ENCODE results near the gene MPP3. TPM values are rescaled to one million over a fixed set of nuclear protein-coding genes. Genes with fewer than 3 reads are reported as not detected.
A peak's percentile ranks its signal among the peaks of the same experiment; 100 is the strongest.

MPP3 gene
- total RNA-seq, 1 experiment from 2014 or later = 34.3 TPM

- H3F3A ChIP-seq (ENCODE audit: low read length, unreplicated experiment) = peaks cover 2% of the 10 kb centered on the region
- H3K79me2 ChIP-seq (ENCODE audit: low read length) = peaks cover 16% of the 10 kb centered on the region
- no peak overlapping the region for H3K4me2 ChIP-seq (ENCODE audit: low read length)
- H3K27ac ChIP-seq (ENCODE audit: low read length) = no peak overlapping the region
- peaks cover 26% of the 10 kb centered on the region for H3K4me1 ChIP-seq (ENCODE audit: insufficient read depth, low read length)
- no peaks in the 10 kb centered on the region for H3K27me3 ChIP-seq (ENCODE audit: low read length)
- no peaks in the 10 kb centered on the region for H4K20me1 ChIP-seq (ENCODE audit: low read length)
- peak; percentile 22 for DNase-seq
- no peak for ATAC-seq
- ChIA-PET CTCF (no interaction called here), POLR2A (ENCODE audit: unreplicated experiment) (no interaction called here)
- BruUV-seq (replicated peaks) = no TSS peak
- H3K9ac ChIP-seq (ENCODE audit: low read length) = no peak overlapping the region
- peaks cover 18% of the 10 kb centered on the region for H3K36me3 ChIP-seq (ENCODE audit: low read depth, low read length)
- H2AFZ ChIP-seq (ENCODE audit: low read length) = no peak overlapping the region
- H3K9me2 ChIP-seq (replicated peaks; ENCODE audit: low read length) = no peaks in the 10 kb centered on the region
- TF ChIP-seq EZH2phosphoT487 (IDR thresholded peaks at IDR 0.05; ENCODE audit: borderline replicate concordance, low read length) (no peak), EZH2 (IDR thresholded peaks at IDR 0.05; ENCODE audit: low read length, unreplicated experiment) (no peak)
- TF ChIP-seq, protein P1, sequence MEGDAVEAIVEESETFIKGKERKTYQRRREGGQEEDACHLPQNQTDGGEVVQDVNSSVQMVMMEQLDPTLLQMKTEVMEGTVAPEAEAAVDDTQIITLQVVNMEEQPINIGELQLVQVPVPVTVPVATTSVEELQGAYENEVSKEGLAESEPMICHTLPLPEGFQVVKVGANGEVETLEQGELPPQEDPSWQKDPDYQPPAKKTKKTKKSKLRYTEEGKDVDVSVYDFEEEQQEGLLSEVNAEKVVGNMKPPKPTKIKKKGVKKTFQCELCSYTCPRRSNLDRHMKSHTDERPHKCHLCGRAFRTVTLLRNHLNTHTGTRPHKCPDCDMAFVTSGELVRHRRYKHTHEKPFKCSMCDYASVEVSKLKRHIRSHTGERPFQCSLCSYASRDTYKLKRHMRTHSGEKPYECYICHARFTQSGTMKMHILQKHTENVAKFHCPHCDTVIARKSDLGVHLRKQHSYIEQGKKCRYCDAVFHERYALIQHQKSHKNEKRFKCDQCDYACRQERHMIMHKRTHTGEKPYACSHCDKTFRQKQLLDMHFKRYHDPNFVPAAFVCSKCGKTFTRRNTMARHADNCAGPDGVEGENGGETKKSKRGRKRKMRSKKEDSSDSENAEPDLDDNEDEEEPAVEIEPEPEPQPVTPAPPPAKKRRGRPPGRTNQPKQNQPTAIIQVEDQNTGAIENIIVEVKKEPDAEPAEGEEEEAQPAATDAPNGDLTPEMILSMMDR (conservative IDR thresholded peaks at IDR 0.05; ENCODE audit: low read depth, low read length) = no peak
- intact Hi-C loops (cut with micrococcal nuclease) = no loop called here
- no peaks in the 10 kb centered on the region for H3K9me3 ChIP-seq (ENCODE audit: low read length)
- H3K4me3 ChIP-seq (ENCODE audit: low read length) = no peak overlapping the region
Measured at GRCh38 chr17:43834106-43834505, 1.2 kb upstream of the MPP3 start.

DNA sequence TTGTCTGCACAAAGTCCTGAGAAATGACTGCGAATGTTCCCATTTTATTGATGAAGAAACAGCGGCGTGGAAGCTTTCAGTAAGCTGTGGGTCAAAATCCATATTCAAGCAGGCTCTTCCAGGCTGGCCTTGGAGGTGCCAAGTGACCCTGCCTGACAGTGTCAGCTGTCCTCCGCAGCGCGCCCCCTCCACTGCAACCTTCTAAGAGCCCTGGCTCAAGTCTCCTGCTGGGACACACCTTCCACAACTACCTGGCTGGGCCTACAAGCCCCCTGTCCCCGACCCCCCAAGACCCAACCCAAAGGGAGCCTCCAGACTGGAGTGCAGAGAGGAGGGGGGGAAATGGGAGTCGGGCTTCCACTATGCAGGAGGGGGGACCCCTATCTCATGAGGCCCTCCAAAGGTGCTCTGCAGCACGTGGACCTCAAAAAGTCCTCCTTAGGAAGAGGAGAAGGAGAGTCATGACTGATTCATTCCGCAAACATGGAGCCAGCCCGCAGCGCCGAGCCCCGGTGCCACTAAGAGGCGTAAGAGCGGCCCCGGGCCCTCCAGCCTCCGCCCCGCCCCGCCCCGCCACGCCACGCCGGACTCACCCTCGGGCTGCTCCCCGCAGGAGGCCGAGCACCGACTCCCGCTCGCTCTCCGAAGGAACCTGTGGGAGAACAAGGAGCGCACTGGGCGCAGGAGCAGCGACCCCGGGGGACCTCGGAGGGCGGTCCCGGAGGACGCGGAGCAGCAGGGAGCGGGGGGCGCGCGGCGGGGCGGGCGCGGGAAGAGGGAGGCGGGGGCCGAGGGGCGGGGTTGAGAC is 574 bp downstream of the MPP3 start:
- H3K27me3 ChIP-seq (ENCODE audit: low read length) = no peaks in the 10 kb centered on the region
- peaks cover 25% of the 10 kb centered on the region for H3K4me1 ChIP-seq (ENCODE audit: insufficient read depth, low read length)
- H3K9me3 ChIP-seq (ENCODE audit: low read length) = no peaks in the 10 kb centered on the region
- H3K36me3 ChIP-seq (ENCODE audit: low read depth, low read length) = peaks cover 20% of the 10 kb centered on the region
- TF ChIP-seq EZH2 (IDR thresholded peaks at IDR 0.05; ENCODE audit: low read length, unreplicated experiment) (no peak), EZH2phosphoT487 (IDR thresholded peaks at IDR 0.05; ENCODE audit: borderline replicate concordance, low read length) (peak; percentile 22; the same call in 1 of the 2 replicates)
- ChIA-PET POLR2A (ENCODE audit: unreplicated experiment) (interaction anchor here (0.6 kb wide), 1 partner anchor 314 kb away, joined by 3 read pairs; no protein-coding TSS in a partner anchor), CTCF (no interaction called here)
- H4K20me1 ChIP-seq (ENCODE audit: low read length) = no peaks in the 10 kb centered on the region
- H3K9me2 ChIP-seq (replicated peaks; ENCODE audit: low read length) = no peaks in the 10 kb centered on the region
- ATAC-seq (peak; percentile 88), DNase-seq (peak; percentile 90)
- peak overlapping the region; percentile 80 for H3K9ac ChIP-seq (ENCODE audit: low read length)
- peak overlapping the region; percentile 50 for H3K27ac ChIP-seq (ENCODE audit: low read length)
- H3K4me3 ChIP-seq (ENCODE audit: low read length) = peak overlapping the region; percentile 80
- H3F3A ChIP-seq (ENCODE audit: low read length, unreplicated experiment) = no peaks in the 10 kb centered on the region
- peak overlapping the region; percentile 79 for H2AFZ ChIP-seq (ENCODE audit: low read length)
- intact Hi-C loops (cut with micrococcal nuclease) = no loop called here
- H3K4me2 ChIP-seq (ENCODE audit: low read length) = peak overlapping the region; percentile 83
- peaks cover 16% of the 10 kb centered on the region for H3K79me2 ChIP-seq (ENCODE audit: low read length)
- TSS peak; percentile 57 for BruUV-seq (replicated peaks)

DNA sequence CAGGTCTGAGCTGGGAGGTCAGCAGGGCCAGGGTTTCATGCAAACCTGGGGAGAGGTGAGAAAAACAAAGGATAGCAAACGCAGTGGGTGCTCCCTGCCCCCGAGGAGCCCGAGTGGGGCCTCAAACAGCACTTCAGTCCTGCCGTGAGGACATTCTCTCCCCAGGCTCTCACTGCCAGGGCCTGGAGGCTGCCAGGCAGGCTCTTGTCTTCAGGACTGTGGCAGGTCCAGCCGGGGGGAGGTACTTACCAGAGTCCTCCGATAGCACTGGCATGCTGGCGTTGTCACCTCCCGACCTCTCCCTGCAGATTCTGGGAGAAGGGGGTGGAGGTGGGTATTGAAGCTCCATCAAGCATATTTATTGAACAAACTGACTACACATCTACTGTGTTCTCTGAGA is 1.3 kb downstream of the MPP3 start:
- Histone ChIP-seq H3K9me3 (ENCODE audit: low read length) (no peaks in the 10 kb centered on the region), H3K27me3 (ENCODE audit: low read length) (no peaks in the 10 kb centered on the region), H3K4me2 (ENCODE audit: low read length) (peak overlapping the region; percentile 83), H3K9ac (ENCODE audit: low read length) (peak overlapping the region; percentile 80), H2AFZ (ENCODE audit: low read length) (no peak overlapping the region), H3K4me1 (ENCODE audit: insufficient read depth, low read length) (peaks cover 25% of the 10 kb centered on the region), H3F3A (ENCODE audit: low read length, unreplicated experiment) (no peaks in the 10 kb centered on the region), H3K27ac (ENCODE audit: low read length) (no peak overlapping the region), H3K9me2 (replicated peaks; ENCODE audit: low read length) (no peaks in the 10 kb centered on the region), H3K79me2 (ENCODE audit: low read length) (peaks cover 16% of the 10 kb centered on the region), H4K20me1 (ENCODE audit: low read length) (no peaks in the 10 kb centered on the region), H3K4me3 (ENCODE audit: low read length) (peak overlapping the region; percentile 80), H3K36me3 (ENCODE audit: low read depth, low read length) (peaks cover 20% of the 10 kb centered on the region)
- ATAC-seq (no peak), DNase-seq (no peak)
- ChIA-PET CTCF (no interaction called here), POLR2A (ENCODE audit: unreplicated experiment) (interaction anchor here (0.6 kb wide), 1 partner anchor 314 kb away, joined by 3 read pairs; no protein-coding TSS in a partner anchor)
- intact Hi-C loops (cut with micrococcal nuclease) = no loop called here
- no peak for TF ChIP-seq EZH2 (IDR thresholded peaks at IDR 0.05; ENCODE audit: low read length, unreplicated experiment)
- no peak for TF ChIP-seq EZH2phosphoT487 (IDR thresholded peaks at IDR 0.05; ENCODE audit: borderline replicate concordance, low read length)
- TF ChIP-seq, protein P1 (conservative IDR thresholded peaks at IDR 0.05; ENCODE audit: low read depth, low read length) = no peak
- BruUV-seq (replicated peaks) = no TSS peak
